ENCODE data around the gene CALR3. TPM values are rescaled to one million over a fixed set of nuclear protein-coding genes. Genes with fewer than 3 reads are reported as not detected.
"Not testable (repeated sequence)": the region's sequence is repeated elsewhere in the genome, so short reads cannot be mapped to it uniquely, and the experiment has no call there.

CALR3 gene
- total RNA-seq, 1 donor from 2014 or later: not detected

DNA sequence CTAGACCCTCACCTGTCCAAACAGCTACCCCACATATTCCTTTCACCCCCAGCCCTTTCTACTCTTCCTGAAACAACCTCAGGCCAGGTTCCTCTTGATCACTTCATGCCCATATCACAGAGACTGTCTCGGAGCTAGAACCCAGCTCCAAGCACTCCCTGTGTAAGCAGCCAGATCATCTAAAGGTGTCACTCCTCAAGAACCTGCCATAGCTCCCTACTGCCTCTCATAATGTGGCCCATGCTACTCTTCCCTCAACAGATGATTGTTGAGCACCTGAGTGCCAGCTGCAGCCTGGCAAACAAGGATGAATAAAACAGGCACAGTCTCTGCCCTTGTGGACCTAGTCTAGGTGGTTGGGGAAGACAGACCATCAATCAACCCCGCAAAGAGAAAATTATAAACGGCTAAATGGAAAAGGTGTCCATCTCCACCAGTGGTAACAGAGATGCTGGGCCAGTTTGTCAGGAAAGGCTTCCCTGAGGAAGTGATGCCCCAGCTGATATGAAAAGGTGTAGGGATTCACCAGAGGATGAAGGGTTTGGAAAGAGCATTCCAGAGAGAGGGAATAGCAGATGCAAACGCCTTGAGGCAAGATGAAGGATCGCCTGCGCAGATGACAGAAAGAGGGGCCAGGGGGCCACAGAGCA lies 32.5 kb downstream of the CALR3 start:
- intact Hi-C loops (cut with micrococcal nuclease): no loop called here

DNA sequence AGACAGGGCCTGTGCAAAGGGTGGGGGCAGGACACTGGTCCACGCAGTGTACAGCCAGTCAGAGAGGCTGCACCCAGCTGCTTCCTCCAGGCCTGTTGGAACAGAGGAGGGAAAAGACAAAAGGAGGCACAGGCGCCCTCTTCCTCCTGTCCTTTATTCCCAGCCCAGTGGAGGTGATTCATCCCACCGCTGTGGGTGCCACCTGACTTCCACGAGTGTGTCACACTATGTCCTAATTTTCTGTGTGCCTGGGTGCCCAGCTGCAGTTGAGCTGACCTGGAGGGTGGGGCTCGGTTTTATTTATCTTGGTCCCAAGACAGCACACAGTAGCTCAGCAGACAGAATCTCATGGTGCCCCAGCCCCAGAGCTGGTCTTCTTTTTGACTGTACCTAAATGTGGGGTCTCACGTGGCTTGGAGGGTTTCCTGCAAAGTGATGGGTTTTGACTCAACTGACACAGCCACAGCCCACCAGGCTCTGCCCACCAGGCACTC lies 33.2 kb downstream of the CALR3 start:
- DNase-seq (peak; percentile 52), ATAC-seq (peak; percentile 54)
- intact Hi-C loops (cut with micrococcal nuclease): no loop called here

More for the DNA sequence above, 32.5 kb downstream of the CALR3 start:
- DNase-seq (no peak), ATAC-seq (no peak)

GRCh38 chr19:16461630-16462051 lies 34.3 kb downstream of the CALR3 start:
- ATAC-seq (peak; percentile 77), DNase-seq (peak; percentile 89)
- intact Hi-C loops (cut with micrococcal nuclease): no loop called here

GRCh38 chr19:16460454-16460853 lies 35.5 kb downstream of the CALR3 start:
- ATAC-seq: no peak
- DNase-seq: no peak
- intact Hi-C loops (cut with micrococcal nuclease): no loop called here

GRCh38 chr19:16459680-16460079 lies 36.3 kb downstream of the CALR3 start:
- no peak for ATAC-seq
- intact Hi-C loops (cut with micrococcal nuclease): no loop called here
- DNase-seq: no peak

DNA sequence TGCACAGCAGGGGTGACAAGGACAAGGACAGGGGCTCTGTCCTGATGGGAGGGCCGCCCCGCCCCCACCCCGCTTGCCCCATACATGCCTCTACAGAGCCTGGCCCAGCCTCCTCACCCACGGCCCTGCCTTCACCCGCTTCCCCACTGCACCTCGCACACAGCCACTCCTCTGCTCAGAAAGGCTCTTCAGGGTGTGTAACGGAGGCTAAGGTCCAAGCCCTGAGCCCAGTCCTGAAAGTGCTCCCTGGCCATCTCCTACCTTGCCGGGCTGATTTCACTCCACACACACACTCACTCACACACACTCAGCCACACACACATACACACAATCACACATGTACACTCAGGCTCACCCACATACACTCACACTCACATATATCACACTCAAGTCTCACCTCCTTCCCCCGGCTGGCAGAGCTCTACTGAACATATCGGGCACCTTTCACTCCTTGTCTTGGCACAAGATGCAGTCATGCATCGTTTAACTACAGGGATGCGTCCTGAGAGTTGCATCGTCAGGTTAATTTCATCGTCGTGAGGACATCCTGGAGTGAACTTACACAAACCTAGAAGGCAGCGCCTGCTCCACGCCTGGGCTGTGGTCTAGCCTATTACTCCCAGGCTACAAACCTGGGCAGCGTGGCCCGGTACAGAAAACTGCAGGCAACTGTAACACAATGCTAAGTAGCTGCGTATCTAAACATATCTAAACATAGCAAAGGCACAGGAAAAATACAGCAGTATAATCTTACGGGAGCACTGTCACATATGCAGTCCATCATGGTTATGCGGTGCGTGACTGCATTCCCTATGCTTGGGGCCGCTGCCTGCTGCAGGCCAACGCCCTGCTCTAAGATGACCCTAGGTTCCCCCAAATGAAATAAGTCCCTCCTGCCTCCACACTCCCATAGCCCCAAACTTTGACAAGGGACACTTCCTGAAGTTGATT lies 37.3 kb downstream of the CALR3 start:
- intact Hi-C loops (cut with micrococcal nuclease): no loop called here
- DNase-seq (no peak), ATAC-seq (peak; percentile 2)

DNA sequence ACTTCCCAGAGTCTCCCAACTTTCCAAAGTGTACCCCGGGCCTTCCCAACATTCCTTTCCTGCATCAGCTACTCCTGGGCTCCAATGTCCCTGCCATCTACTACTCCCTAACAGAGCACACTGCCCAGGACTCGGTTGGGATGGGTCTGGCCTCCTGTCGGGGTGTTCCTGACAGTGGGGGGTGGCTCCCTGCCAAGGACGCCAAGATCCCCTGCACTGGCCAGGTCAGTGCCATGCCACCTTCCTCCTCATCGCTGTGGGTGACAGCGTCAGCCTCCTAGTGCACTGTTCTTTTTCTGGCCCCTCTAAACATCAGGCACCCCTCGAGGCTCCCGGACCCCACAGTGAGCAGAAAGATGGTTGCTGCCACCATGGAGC lies 38.0 kb downstream of the CALR3 start:
- peak; percentile 46 for ATAC-seq
- peak; percentile 72 for DNase-seq
- intact Hi-C loops (cut with micrococcal nuclease): no loop called here

DNA sequence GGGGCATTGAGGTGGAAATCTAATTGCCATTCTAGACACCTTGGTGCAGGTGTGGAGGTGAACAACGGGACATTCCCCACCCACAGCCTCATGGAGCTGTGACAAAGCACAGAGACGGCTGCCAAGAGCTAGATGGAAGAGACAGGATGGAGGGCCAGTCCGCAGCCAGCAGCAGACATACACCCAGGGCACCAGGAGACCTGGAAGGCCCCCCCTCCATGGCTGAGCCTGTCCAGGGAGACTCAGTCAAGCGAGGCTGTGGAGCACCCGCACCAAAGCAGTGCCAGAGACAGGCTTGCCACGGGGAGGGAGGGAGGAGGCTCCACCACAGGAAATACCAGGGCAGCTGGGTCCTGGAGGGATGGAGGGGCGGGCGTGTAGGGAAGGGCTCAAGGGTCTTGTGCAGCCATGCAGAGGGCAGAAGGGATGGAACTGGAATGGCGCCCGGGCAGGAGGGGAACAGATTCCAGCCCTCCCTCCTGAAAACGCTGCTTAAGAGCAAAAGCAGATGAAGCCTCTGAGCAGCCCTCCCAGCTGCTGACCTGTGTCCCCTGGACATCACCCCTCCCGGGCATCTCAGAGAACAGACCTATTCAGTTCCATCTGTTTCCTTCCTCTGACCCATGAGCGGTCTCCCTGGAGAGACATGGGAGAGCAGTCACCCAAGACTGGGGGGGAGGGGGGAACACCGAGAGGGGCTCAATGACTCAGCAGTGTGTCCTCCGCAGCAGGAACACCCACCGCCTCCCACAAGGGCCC lies 38.6 kb downstream of the CALR3 start:
- intact Hi-C loops (cut with micrococcal nuclease): no loop called here
- DNase-seq (peak; percentile 66), ATAC-seq (peak; percentile 43)

DNA sequence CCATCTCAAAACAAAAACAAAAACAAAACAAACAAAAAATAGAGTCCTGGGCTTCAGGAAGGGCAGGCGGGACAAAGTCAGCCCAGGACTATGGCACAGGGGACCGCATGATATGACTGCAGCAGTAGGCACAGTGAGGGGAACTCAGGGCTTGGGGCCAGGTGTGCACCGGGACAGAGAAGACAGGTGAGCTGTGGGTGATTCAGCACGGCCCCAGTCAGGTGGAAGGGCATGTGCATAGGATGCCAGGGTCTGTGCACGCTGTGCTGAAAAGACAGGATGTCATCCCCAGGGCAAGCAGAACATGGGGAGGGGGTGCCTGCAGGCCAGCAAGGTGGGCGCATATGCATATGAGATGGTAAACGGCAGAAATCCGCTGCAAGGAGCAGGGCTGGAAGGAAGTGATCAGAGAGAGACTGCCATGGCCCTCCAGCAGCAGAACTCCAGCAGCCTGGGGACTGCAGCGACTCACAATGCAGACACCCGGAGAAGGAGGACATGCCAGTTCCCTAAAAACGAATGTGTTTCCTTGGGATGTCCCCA lies 39.2 kb downstream of the CALR3 start:
- no peak for ATAC-seq
- intact Hi-C loops (cut with micrococcal nuclease): no loop called here
- no peak for DNase-seq

- ATAC-seq (no peak), DNase-seq (no peak)
- intact Hi-C loops (cut with micrococcal nuclease): no loop called here
These were observed 40.5 kb downstream of the CALR3 start for GRCh38 chr19:16455489-16455888.

DNA sequence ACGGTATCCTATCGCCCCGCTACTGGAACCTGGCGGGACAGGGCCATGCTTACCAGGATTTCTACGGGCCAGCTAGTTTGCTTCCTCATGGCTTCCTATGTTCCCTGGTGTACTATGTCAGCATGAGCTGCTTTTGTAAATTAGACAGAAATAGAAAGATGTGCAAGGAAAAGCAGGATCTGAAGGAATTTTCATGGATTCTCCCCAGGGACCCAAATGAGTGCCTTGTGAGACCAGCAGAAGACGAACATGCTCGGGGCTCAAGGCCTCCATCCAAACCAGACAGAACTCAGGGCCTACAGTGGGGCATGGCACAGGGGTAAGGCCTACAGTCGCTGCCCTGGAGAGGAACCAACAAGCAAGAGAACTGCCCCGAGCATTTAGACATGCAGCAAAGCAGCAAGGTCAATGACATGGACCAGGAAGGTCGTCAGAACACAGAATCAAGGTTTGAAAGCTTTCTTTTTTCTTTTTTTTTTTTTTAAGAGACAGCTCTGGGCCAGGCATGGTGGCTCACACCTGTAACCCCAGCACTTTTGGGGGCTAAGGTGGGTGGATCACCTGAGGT lies 41.5 kb downstream of the CALR3 start:
- no peak for DNase-seq
- intact Hi-C loops (cut with micrococcal nuclease): no loop called here
- peak; percentile 3 for ATAC-seq

DNA sequence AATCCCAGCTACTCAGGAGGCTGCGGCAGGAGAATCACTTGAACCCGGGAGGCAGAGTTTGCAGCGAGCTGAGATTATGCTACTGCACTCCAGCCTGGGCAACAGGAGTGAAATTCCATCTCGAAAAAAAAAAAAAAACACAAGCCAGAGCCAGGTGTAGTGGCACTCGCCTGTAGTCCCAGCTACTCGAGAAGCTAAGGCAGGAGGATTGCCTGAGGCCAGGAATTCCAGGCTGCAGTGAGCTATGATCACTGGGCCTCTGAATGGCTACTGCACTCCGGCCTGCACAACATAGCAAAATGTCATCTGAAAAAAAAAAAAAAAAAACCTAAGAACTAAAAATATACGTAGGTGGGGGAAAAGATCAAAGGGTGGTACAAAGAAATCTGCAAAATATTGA lies 43.6 kb downstream of the CALR3 start:
- DNase-seq (no peak), ATAC-seq (peak; percentile 16)
- intact Hi-C loops (cut with micrococcal nuclease): no loop called here

DNA sequence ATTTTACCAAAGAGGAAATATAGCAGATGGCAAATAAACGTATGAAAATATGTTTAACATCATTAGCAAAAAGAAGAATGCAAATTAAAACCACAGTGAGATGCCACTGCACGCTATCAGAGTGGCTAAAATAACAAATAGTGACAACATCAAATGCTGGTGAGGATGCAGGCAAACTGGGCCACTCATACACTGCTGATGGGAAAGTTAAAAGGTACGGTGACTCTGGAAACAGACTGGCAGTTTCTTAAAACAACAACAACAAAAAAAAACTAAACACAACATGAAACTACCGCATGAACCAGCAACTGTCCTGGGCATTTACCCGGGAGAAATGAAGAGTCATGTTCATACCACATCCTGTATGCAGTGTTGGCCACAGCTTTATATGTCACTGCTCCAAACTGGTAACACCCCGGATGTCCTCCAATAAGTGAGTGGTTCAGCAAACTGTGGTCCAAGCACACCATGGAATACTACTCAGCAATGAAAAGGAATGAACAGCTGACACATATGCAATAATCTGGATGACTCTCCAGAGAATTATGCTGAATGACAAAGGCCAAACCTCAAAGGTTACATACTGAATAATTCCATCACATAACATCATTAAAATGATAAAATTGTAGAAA lies 46.5 kb downstream of the CALR3 start:
- DNase-seq (no peak), ATAC-seq (no peak)
- intact Hi-C loops (cut with micrococcal nuclease): no loop called here

DNA sequence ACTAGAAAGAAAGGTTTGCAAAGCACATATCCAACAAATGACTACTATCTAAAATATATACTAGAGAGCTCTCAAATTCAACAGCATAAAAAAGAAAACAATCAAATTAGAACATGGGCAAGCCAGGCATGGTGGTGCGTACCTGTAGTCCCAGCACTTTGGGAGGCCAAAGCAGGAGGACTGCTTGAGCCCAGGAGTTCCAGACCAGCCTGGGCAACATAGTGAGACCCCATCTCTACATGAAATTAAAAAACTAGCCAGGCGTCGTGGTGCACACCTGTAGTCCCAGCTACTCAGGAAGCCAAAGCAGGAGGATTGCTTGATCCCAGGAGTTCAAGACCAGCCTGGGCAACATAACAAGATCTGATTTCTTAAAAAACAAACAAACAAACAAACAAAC lies 47.1 kb downstream of the CALR3 start:
- intact Hi-C loops (cut with micrococcal nuclease); DNase-seq; ATAC-seq: not testable (repeated sequence)

GRCh38 chr19:16446724-16447368 lies 49.1 kb downstream of the CALR3 start:
- intact Hi-C loops (cut with micrococcal nuclease): no loop called here
- peak; percentile 87 for DNase-seq

GRCh38 chr19:16446108-16446723 lies 49.8 kb downstream of the CALR3 start:
- no peak for DNase-seq
- intact Hi-C loops (cut with micrococcal nuclease): no loop called here

More at GRCh38 chr19:16446724-16447368, 49.1 kb downstream of the CALR3 start:
- peak; percentile 92 for ATAC-seq

DNA sequence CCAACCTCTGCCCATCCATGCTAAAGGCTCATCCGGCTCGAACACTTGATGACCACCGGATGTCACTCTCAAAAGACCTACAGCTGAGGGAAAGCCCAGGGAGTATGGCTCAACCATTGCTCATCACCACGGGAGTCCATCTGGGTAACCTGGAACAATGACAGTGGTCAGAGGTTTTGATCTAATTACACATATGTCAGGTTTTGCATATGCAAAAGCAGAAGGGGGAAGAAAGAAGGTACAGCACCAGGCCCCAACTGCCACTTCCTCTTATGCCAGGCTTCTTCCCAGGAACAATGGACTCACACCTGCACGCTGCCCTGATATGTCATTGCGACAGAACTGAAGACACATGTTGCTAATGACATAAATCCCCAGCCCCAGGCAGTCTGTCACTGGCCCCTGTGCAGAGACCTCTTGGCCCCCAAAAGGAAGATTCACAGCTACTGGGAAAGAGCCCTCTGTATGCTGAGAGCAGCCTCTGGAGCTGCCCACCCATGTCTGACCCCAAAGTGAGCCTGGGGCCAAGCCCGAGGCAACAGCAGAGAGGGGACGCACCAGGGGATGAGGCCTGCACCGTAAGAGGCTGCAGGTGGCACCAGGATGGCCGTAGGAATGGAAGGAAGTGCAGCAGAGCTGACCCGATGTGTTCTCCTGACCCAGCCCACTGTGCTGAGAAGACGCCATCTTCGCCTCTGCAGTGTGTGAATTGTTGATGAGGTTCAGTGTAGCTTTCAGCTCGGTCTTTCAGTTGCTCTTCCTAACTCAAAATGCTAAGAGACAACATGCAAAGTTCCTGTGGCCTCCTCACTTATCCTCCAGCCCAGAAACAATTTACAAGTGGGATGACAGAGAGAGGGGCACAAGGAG lies 50.5 kb downstream of the CALR3 start:
- ATAC-seq: no peak
- intact Hi-C loops (cut with micrococcal nuclease): no loop called here
- no peak for DNase-seq

More at GRCh38 chr19:16446108-16446723, 49.8 kb downstream of the CALR3 start:
- no peak for ATAC-seq
